NCI-H510A (cell line): Measurements from ENCODE around the gene AGER.
A peak's percentile ranks its signal among the peaks of the same experiment; 100 is the strongest.

Source experiments
- DNase-seq: peaks from one replicate; lab custom pipeline; 2025; lab: John Stamatoyannopoulos, UW

AGER gene

DNA sequence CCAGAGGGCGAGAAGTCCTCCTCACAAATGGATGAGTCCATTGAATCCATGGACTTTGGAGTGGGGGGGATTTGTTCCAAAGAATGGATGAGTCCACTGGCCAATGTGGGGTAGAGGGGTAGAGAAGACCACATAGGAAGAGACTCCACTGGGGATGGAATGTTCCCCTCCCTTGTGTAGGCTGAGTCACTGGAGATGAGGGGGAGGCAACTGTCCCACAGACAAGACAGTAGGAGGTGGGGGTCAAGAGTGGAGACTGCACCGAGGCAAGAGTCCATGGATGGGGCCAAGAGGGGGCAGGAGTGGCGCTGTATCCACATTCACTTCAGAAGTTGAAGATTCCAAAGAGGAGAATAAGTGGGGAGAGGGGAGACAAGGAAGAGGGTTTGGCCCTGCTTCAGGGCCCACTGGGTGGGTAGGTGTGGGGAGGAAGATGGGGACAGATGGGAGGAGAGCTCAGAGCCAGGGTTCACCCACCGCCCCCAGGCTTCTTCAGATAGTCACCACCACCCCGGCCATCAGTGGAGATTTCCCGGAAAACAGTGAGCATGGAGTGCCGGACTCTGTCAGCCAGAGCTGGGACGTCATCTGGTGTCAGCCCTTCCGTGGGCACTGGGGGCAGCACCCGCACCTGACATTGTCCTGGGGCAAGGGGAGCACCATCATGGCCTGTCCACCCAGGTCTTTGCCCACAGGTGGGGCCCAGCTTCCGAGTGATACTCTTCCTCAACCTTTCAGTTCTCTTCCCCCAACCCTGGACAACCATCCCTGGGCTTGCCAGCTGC is 15.1 kb downstream of the AGER start:
- no peak for DNase-seq

DNA sequence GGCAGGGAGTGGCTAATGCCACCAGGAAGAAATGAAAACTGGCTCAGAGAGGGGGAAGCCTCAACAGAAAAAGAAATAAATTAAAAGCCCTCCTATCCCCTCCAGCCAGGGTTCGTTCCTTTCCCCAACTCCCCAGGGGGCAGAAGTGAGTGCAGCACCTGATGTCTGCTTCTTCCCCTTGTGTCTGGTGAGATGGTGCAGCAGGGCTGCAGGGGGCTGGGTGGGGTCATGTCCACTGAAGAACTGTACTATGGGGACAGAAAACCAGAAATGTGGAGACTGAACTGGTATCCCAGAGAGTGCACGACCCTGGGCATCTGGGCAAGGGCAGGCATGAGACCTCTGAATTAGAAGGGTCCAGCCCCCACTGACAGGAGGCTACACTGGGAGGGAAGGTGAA is 15.7 kb downstream of the AGER start:
- DNase-seq: no peak

DNA sequence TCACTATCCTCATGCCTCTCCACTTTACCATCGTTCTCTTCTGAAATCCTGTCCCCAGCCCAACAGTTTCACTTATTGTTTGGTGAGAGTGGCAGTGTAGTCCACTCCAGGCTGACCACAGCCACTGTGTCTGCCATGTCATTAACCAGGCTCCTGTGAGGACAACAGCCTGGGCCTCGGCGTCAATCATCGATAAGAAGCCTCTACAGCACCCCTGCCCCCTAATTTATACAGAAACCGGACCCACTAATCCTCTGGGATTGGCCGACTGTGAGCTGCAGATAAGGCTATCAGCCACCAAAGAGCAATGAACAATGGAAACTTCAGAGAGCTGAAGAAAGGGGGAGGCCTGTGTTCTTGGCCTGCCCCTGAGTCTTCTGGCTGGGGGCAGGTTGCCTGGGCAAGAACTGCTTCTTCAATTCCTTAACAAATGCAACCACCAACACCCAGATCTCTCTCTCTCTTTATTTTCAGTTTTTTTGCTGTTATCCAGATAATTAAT is 16.2 kb downstream of the AGER start:
- no peak for DNase-seq

DNA sequence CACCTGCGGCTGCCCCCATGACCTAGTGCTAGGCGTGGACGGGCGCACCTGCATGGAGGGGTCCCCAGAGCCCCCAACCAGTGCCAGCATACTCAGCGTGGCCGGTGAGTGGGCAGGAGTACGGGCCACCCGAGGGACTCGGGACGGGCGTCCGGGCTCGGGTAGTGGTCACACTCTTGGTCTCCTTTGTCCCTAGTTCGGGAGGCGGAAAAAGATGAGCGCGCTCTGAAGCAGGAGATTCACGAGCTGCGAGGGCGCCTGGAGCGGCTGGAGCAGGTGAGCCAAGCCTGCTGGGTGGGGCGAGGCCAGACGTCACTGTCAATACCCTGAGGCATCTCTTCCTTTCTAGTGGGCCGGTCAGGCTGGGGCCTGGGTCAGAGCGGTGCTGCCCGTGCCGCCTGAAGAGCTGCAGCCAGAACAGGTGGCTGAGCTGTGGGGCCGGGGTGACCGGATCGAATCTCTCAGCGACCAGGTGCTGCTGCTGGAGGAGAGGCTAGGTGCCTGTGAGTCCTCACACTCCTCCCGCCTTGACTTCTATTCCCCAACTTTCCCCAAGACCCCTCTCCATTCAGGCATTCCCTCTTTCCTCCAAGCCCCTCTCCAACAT is 16.8 kb downstream of the AGER start:
- no peak for DNase-seq

DNA sequence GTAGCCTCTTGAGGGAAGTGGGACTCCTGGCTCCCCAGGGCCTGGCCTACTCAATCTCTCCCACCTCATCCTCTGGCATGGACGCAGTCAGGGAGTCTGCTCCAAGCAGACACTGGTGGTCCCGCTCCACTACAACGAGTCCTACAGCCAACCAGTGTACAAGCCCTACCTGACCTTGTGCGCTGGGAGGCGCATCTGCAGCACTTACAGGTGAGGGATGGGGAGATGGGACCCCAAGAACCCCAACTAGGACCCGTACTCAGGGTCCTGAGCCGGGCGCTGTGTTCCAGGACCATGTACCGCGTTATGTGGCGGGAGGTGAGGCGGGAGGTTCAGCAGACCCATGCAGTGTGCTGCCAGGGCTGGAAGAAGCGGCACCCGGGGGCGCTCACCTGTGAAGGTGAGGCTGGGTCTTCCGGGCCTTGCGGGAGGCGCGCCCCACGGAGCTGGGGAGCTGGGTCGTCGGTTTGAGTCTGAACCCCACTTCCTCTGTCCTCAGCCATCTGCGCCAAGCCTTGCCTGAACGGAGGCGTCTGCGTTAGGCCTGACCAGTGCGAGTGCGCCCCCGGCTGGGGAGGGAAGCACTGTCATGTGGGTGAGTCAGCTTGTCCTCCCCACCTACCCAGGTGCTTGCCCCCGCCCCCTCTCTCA is 17.5 kb downstream of the AGER start:
- no peak for DNase-seq

DNA sequence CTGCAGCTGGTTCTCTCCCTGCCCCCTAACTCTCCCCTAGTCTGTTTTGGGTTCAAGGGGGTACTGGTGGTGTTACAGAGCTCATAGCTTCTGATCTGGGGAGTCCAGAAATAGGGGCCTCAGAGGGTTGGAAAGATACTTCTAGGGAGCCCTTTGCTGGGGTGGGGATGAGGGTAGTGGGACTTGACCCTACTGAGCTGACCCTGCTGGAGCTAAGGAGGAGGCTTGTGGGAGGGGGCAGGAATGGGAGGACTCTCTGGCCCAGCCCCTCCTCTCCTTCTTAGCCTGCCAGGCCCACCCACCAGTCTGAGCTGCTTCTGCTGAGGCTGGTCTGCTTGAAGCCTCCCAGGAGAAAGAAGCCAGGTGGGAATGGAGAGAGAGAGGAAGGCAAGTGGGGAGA is 19.8 kb downstream of the AGER start, which contains the start of gene EGFL8:
Gene EGFL8 (plus strand): TSS at position 301 of the 400 bp plus-strand sequence. CDS start 1,571 bp downstream, outside the sequence.
- no peak for DNase-seq

DNA sequence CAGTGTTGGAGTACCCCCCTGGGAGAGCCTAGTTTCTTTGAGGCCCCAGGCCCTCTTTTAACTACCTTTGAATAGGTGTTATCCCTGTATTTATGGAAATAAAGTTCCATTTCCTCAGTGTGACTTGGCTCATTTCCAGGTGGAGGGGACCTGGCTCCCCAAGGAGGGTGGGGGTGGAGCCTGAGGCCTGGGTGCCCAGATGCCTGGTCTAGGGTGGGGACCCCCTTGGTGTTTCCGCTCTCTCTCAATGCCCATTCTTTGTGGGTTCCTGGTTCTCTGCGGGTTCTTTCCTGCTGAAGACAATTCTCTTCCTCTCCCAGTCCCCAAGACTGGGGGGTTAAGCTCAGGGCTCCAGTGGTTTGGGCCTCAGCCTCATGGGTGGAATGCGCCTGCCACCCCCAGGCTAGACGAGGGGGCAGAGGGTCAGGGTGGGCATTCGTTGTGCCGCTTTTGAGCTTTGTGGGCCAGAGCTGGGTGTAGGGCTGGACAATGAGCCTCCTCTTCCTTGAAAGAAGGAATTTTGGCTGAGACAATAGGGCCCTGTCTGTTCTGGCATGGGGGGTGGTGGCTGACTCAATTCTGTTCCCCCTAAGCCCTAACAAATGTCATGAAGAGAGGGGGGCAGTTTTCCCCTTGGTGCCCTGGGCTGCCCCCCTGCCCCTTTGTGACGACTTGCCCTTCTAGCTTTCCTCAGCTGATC is 20.3 kb downstream of the AGER start:
- no peak for DNase-seq

DNA sequence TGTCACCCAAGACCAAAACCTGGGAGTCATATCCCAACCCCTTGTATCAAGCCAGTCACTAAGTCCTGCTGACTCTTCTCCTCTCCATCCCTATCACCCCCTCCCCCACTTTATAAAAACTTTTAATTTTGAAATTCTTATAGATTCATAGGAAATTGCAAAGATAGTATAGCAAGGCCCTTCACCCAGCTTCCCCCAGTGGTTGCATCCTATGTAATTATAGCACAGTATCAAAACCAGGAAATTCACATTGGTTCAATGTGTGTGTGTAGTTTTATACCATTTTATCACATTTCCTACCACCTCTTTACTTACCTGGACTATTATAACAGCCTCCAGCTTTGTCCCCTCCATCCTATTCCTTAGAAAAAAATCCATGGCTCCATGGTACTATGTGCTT is 26.0 kb downstream of the AGER start:
- no peak for DNase-seq

DNA sequence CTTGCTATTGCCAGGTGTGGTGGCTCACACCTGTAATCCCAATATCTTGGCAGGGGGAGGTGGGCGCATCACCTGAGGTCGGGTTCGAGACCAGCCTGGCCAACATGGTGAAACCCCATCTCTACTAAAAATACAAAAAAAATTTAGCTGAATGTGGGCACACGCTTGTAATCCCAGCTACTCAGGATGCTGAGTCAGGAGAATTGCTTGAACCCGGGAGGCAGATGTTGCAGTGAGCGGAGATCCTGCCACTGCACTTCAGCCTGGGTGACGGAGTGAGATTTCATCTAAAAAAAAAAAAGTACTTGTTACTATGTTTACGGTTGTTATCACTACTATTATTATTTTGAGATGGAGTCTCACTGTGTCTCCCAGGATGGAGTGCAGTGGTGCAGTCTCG is 27.2 kb downstream of the AGER start:
- no peak for DNase-seq

DNA sequence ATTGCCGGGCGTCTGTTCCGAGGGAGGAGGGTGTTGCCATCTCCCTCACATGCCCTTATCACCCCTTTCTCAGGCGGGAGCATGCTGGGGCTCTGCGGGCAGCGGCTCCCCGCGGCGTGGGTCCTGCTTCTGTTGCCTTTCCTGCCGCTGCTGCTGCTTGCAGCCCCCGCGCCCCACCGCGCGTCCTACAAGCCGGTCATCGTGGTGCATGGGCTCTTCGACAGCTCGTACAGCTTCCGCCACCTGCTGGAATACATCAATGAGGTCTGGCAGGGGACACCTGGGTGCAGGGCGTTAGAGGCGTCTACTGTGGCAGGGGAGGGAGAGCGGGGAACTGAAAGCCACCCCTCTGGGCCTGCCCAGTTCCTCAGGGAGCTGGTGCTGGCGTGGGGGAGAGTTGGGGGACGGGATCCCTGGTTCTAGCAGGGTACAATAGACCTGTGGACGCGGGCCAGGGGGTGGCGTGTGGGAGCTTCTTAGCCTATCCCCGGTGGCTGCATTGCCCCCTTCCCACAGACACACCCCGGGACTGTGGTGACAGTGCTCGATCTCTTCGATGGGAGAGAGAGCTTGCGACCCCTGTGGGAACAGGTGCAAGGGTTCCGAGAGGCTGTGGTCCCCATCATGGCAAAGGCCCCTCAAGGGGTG is 29.4 kb downstream of the AGER start:
- peak; percentile 79 for DNase-seq

DNA sequence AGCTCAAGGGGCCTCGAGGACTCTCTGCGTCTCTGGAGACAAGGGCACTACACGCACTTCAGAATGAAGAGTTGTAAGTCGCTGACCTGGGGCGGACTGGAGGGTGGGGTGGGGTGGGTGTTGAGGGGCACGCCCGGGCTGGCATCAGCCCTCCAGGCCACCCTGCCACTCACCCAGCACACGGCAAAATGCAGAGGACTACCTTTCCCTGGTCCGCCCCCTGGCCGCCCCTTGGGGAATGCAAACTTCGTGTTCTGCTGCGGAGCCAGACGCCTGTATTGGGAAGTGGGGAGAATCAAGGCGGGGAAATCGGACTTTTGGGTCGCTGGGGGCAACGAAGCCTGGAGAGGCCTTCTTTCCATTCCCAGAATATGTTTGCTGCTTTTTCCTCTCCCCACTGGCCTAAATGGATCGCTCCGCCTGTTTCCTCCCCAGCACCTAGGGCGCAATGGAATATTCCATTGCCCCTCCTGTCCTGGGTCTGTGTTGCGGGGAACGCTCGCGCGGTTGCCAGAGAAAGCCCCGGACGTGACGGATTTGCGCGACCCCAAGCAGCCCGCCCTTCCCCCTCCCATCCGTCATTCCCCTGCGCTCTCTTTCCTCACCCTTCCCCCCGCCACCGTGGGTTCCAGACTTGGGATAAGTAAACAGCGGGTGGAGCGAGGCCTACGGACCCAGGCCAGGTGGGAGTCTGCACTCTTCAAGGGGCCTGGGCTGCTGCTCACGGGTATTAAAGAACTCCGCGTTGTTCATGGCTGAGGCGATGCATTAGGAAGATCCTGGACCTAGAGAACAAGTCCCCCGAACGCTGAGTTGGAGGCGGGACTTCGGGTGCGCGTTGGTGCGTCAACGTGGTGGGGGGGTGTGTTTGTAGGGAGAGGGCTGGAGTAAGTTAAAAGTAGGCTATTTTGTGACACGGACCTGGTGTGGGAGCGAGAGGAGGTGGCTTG is 30.2 kb downstream of the AGER start, which contains the start of gene PPT2:
Gene PPT2 (plus strand): TSS at position 578 of the 950 bp plus-strand sequence. CDS start 454 bp downstream, outside the sequence.
- DNase-seq: peak; percentile 78

DNA sequence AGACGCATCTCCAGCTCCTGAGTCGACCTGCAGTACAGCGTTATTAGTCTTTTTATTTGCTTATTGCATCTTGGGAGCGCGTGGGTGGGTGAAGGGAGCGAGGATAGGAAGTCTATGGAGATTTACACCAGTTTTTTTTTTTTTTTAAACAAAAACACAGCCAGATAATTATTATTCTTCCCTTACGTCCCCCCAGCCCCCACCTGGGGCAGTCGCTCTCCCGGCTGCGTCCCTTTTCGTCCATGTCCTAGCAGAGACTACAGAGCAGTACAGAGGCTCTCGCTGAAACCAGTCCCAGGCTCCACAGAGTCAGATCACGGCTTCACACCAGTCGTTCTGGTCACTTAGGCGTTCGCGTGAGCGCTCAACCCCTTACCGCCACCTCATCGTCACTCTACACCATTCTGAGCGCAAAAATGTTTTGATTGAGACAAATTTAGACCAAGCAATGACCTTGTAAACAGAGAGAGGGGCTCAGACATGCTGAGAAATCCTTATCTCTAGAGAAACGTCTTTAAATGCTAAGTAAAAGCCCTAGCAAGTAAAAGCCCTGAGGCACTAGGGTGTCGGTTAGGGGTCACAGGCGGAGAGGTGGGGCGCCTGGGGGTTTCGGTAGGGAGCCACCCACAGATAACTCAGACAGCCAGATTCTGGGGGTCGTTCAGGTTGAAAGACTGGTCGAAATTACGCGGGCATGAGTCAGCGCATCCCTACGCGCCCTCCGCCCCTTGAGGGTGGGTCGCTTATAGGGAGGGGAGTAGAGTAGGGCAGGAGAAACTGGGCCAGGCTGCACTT is 31.1 kb downstream of the AGER start:
- no peak for DNase-seq

DNA sequence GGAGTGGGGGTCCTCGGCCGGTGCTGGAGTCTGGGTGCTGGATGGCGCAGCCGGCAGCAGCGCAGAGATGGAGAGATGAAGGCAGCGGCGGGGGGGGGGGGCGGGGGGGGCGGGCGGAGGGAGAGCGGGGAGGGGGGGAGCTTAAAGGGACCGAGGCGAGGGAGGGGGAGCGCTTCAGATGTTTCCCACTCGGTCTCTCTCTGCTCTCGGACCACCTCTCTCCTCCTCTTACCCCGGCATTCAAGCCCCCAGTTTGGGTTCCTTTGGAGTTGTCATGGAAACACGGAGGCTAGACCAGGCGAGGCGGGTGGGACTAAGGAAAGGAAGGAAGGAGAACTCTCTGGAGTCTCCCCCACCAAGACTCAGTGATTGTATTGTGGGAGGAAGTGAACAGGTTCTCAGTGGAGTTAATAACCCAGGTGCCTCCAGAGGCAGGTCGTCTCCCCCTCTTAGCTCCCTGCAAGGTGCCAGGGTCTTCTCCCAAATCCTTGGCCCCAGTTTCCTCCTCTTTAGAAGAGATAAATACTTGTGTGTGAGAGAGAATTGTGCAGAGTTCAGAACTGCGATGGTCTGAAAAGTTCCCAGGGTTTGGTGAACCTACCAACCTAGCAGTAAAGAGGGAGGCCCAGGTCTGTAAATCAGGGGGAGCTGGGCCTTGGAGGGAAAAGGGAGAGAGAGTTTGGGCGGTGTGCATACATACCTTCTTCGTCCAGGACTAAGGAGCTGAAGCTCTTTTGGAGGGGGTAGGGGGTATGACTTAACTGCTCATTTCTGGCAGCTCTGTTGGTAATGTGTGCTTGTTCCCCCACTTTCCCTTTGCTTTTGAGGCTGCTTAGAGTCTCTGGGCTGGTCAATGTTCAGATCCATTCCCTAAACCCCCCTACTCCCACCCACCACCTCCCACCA is 31.9 kb downstream of the AGER start, which contains the start of gene PRRT1:
Gene PRRT1 (minus strand): TSS at position 77 of the 906 bp plus-strand sequence. CDS start 112 bp downstream, outside the sequence.
- no peak for DNase-seq

DNA sequence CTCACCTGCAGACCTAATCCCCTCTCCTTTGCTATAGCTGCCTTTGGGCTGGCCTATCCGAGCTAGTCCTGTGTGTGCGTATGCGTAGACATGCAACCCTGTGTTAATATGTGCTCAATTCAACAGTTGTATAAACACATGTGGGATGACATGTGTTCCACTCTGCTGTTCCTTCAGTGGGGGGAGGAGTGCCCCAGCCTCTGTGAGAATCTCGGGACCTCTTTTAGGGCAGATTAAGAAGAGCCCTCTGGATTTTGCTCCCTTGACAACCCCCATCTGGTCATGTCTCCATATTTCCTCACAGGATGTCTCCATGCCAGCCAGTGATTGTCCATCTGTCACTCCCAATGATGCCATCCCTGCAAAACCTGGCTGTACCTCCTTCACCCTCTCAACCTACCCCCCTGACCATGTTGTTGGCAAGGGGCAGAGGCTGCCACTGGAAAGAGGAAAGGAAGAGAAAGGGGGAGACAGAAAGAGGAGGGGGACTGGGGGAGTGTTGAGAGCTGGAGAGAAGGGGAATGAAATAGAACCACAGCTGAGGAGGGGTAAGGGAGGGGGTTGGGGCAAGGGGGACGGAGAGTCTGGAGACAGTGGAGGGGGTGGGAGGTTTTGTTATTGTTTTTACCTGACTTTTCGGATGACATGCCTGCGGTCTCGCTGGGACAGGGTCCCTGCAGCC is 32.7 kb downstream of the AGER start:
- no peak for DNase-seq

DNA sequence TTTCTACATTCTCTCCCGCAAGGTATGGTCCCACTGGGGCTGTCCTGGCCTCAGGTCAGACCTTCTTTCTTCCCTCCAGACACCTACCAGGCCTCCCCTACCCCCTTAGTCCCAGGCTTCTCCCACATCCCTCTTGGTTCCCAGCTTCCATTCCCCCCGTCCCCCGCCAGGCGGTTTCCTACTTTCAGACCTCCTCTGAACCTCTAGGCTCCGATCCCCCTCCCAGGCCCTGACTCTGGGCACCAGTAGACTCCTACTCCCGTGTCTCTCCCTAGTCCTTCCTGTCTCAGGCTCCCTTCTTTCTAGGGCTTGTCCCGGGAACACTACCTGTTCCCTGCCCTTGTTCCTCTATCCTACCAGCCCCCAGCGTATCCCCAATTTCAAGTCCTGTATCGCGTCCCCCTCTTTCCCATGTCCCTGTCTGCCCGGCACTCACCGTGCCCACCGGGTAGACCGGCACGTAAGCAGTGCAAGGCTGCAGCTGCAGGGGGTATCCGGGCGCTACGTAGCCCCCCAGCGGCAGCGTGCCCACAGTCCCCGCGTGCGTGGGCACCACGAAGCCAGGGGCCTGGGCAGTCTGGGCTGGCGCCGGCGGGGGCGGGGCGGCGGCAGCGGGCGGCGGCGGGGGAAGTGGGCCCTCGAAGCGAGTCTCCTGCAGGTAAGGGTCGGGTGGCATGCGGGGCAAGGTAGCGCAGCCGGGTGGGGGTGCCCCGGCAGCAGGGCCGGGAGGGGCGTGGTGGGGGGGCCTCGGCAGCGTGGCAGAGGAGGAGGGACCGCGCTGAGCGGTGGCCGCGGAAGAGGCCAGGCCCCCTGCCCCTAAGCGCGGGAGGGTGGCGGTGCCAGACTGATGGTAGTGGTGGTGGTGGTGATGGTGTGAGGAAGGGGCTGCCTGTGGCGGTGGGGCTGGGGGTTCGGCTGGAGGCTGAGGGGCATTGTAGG is 33.9 kb downstream of the AGER start:
- no peak for DNase-seq

DNA sequence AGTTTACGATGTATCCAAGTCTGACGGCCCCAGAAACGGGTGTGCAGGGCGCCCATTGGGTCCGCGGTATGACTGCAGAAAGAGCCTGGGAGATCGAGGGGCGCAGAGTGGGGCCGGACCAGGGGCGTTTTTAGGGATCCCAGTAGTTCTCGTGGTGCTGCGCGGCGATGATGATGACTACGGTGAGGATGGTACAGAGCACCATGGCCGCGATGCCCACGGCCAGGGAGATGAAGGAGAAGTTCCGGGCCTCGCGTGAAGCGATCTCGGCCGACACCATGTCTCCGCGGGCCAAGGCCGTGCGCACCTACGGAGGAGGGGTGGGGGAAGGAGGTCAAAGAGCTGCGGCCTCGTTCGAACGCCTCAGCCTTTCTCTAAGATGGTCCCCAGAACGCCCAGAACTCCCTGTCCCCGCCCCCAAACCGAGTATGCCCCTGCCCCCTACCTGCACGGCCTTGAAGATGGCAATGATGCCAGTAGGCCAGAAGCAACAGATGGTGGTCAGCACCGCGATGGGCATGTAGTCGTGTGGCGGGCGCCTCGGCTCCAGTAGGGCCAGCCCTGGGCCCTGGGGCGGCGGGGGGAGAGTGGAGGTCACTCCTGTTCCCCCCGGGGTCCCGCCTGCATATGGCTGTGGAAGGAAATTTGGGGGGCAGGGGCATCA is 34.8 kb downstream of the AGER start:
- DNase-seq: no peak
